Loucy (cell line): ENCODE results near the gene CYP46A1.

Source experiments
- CTCF ChIP-seq: fragments of 200-600 bp; sonication (generic); conservative IDR thresholded peaks from 2 replicates; pipeline ENCODE4 v1.5.1; 2014; ENCODE audit warnings: mild to moderate bottlenecking, antibody characterized with exemption, low read length
- EZH2phosphoT487 ChIP-seq: fragments of 200-600 bp; IDR thresholded peaks from 2 replicates; pipeline ENCODE4 v1.6.1; 2018; ENCODE audit warnings: antibody characterized with exemption, mild to moderate bottlenecking, moderate library complexity, borderline replicate concordance

- TF ChIP-seq CTCF, result no peak
- no peak for TF ChIP-seq EZH2phosphoT487
These were observed 34.5 kb upstream of the CYP46A1 start for GRCh38 chr14:99649643-99650042.
